Ramos (cell line): ENCODE measurements around the gene CYP2E1.
"Not testable (repeated sequence)": the region's sequence is repeated elsewhere in the genome, so short reads cannot be mapped to it uniquely, and the experiment has no call there.

Source experiments
- in situ Hi-C: fragments of 300-500 bp; cut with MboI; formaldehyde crosslinking; loops from one replicate; pipeline ENCODE4 v1.14.3; 2022; ENCODE audit warnings: low sequenced_read_pairs; ENCODE audit not compliant: unreplicated experiment

The CYP2E1 gene

DNA sequence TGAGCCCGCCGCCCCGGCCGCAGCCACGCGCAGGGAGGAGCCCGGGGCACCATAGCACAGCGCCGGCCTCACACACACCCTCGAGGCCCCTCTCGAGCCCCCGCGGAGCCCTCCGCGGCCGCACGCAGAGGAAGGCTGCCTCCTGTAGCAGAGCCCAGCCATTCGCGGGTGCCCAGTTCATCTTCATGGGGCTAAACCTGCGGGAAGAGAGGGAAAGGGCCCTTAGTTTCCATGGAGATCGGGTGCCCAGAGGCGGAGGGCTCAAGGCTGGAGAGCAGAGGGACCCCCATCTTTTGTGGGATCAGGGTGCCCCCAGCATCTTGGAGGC, 41.1 kb downstream of the CYP2E1 start:
- in situ Hi-C loops, result no loop called here

DNA sequence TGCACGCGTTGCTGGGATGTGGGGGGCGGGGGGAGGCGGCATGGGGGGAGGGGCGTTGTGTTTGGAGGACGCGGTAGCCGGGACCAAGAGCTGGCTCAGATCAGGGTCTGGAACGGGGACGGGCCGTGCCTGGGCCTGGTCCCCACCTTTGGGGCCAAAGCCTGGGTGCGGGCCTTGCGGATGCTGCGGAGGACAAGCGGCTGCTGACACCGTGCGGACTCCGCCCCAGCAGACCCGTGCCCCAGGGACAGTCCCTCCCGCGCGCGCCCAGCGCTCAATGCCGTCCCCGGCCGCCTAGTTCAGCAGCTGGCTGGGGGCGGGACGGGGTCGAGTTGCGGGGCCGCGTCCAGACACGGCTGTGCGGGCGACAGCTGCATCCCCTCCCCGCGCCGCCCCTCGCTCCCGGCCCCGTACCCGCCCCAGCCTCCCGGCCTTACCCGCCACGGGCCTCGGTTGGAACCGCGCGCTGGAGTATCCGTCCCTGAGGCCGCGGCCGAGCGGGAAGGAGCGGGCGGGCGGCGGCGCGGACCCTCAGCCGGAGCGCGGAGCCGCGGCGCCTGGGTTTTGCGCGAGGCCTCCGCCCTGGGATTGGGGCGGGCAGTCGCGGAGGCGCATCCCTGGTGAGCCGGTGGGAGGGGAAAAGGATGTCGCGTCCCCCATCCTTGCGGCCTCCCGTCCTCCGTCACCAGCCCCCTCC, 41.8 kb downstream of the CYP2E1 start:
- in situ Hi-C loops, result not testable (repeated sequence)

DNA sequence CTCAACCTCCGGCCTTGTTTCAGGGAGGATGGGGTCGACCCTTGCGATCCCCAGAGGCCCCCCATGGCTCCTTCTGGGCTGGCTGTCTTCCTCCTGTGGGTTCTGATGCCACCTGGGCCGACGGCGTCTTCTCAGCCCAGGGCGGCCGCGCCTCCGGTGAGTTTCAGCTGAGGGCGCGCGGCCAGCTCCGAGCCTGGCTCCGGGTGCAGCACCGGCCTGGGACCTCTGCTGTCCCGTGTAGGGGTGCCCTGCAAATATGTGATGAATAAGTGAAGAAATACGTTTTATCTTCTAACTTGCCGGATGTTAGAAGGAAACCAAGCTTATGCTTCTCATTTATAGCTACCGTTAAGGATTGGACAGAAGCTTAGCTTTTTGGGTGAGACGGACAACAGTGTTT, 42.6 kb downstream of the CYP2E1 start:
- in situ Hi-C loops, result not testable (repeated sequence)

DNA sequence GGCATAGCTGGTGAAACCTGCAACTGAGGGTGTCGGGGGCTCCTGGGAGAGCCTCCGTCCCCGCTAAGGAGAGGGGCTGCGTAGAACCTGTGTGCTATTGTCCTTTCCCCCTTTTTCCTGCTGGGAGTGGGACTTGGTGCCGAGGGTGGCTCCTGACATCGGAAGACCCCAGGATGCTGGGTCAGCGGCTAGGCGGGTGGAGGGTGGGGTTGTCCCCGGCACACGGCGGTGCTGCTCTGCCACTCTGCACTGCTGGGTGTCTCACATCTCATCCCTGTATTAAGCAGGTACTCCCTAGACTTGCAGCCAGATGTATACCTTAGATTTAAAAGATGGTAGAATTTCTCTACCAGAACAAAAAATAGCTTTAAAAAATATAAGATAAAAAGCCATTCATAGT, 44.9 kb downstream of the CYP2E1 start:
- in situ Hi-C loops, result not testable (repeated sequence)

DNA sequence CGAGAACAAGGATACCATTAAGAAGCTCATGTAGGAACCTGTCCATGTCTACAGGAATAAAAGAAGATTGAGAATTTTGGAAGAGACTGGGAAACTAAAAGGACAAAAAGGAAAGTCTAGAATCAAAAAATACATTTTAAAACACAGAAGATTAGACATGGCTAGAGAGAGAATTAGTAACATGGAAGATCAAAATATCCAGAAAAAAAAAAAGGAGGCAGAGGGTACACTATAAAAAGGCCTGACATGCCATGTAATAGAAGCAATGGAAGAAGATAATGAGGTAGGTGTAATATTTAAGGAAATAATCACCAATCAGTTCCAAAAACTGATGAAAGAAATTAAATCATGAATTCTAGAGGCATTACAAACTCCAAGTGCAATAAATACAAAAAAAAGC, 46.3 kb downstream of the CYP2E1 start:
- in situ Hi-C loops, result not testable (repeated sequence)

DNA sequence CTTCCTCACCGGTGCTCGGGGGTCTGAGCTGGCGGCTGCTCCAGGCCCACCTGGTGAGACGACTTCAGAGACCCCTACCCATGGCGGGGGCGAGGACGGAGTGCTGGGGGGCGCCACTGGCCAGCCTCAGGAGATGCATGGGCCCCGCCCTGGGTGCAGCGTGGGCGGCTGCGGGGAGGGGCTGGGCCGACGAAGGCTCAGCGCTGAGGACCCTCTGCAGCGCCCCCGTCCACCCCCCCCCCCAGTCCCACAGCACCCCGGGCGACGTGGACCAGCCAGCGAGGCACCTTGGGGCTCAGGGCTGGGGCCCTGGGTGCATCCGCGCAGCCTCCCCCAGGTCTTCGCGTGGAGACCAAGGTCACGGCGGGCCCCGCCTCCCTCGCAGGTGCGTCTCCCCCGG, 49.9 kb downstream of the CYP2E1 start:
- in situ Hi-C loops, result not testable (repeated sequence)
